Measurements from ENCODE around the gene ANXA6.

ANXA6 gene

GRCh38 chr5:151157426-151158286 is at the start of gene ANXA6:
ANXA6 (minus strand) TSS chr5:151157779; CDS start chr5:151147901, 9,878 bp downstream.
- H3K27me3 ChIP-seq (replicated peaks; ENCODE audit: control insufficient read depth, insufficient read depth, low read length) = no peaks in the 10 kb centered on the region
- DNase-seq (ENCODE audit: extremely low read depth, insufficient read length) = peak; percentile 87
- no peak for TF ChIP-seq CTCF (IDR thresholded peaks at IDR 0.05; ENCODE audit: insufficient read depth, low read length, poor library complexity, severe bottlenecking)
- peaks cover 2% of the 10 kb centered on the region for H3K36me3 ChIP-seq (ENCODE audit: control insufficient read depth, insufficient read depth, low read length)
- H3K4me3 ChIP-seq (replicated peaks; ENCODE audit: low read depth, low read length) = peak within 1 kb of the TSS; percentile 97

- no peaks in the 10 kb centered on the region for H3K27me3 ChIP-seq (replicated peaks; ENCODE audit: control insufficient read depth, insufficient read depth, low read length)
- no peak for TF ChIP-seq CTCF (IDR thresholded peaks at IDR 0.05; ENCODE audit: insufficient read depth, low read length, poor library complexity, severe bottlenecking)
- no peak overlapping the region for H3K4me3 ChIP-seq (replicated peaks; ENCODE audit: low read depth, low read length)
- H3K36me3 ChIP-seq (ENCODE audit: control insufficient read depth, insufficient read depth, low read length) = peaks cover 8% of the 10 kb centered on the region
- DNase-seq (ENCODE audit: extremely low read depth, insufficient read length) = no peak
Measured at GRCh38 chr5:151205411-151205810, 47.8 kb upstream of the ANXA6 start.

- no peak for DNase-seq (ENCODE audit: extremely low read depth, insufficient read length)
- H3K4me3 ChIP-seq (replicated peaks; ENCODE audit: low read depth, low read length) = no peak overlapping the region
- TF ChIP-seq CTCF (IDR thresholded peaks at IDR 0.05; ENCODE audit: insufficient read depth, low read length, poor library complexity, severe bottlenecking) = no peak
- peaks cover 9% of the 10 kb centered on the region for H3K36me3 ChIP-seq (ENCODE audit: control insufficient read depth, insufficient read depth, low read length)
- H3K27me3 ChIP-seq (replicated peaks; ENCODE audit: control insufficient read depth, insufficient read depth, low read length) = no peaks in the 10 kb centered on the region
Measured at GRCh38 chr5:151204051-151204450, 46.5 kb upstream of the ANXA6 start.

GRCh38 chr5:151202381-151203139 is 45.0 kb upstream of the ANXA6 start:
- Histone ChIP-seq H3K36me3 (ENCODE audit: control insufficient read depth, insufficient read depth, low read length) (peaks cover 14% of the 10 kb centered on the region), H3K27me3 (replicated peaks; ENCODE audit: control insufficient read depth, insufficient read depth, low read length) (no peaks in the 10 kb centered on the region), H3K4me3 (replicated peaks; ENCODE audit: low read depth, low read length) (no peak overlapping the region)
- no peak for TF ChIP-seq CTCF (IDR thresholded peaks at IDR 0.05; ENCODE audit: insufficient read depth, low read length, poor library complexity, severe bottlenecking)
- DNase-seq (ENCODE audit: extremely low read depth, insufficient read length) = no peak

GRCh38 chr5:151200913-151201595 is 43.5 kb upstream of the ANXA6 start:
- no peak for TF ChIP-seq CTCF (IDR thresholded peaks at IDR 0.05; ENCODE audit: insufficient read depth, low read length, poor library complexity, severe bottlenecking)
- H3K27me3 ChIP-seq (replicated peaks; ENCODE audit: control insufficient read depth, insufficient read depth, low read length) = no peaks in the 10 kb centered on the region
- no peak for DNase-seq (ENCODE audit: extremely low read depth, insufficient read length)
- H3K4me3 ChIP-seq (replicated peaks; ENCODE audit: low read depth, low read length) = no peak overlapping the region
- peaks cover 14% of the 10 kb centered on the region for H3K36me3 ChIP-seq (ENCODE audit: control insufficient read depth, insufficient read depth, low read length)
